ENCODE measurements around the gene AVEN.

The AVEN gene

DNA sequence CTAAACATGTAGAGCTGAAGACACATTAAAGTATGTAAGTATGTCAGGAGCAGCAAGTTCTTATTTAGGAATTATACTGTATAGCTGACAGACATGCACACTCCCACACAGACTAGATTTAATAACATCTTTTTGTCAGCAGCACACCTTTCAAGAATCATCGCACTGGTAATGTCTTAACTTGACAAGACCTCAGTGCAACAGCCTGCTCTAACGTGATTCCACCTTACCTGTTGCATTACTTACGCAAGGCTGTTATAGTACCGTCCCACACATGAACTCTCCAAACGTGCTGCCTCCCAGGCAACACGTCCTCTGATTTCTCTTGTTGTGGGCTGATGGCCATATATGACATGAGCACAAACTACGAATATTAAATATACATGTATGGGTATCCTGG lies 58.8 kb downstream of the AVEN start:
- no peak for DNase-seq

DNA sequence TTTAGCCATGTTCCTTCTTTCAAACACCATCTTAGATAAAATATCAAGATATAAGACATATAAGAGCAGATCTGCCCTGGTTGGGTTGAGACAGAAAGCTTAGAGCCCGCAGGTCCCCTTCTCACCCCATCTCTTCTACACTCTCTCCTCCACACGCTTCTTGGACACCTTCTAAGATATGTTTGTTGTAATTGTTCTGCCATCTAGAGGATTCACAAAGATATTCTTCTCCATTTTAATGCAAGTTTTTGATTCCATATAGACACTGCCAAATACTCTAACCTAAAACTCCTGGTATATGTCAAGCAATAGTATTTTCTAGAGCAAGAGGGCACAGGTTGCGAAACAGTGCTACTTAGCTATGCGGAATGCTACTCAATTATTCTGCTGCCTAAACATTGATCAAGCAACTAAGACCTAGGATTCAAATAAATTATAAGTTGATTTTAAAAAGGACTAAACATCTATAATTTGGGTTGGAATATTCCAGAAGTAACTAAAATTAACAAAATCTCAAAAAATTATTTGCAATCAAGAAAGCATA lies 63.9 kb downstream of the AVEN start:
- DNase-seq, result no peak

DNA sequence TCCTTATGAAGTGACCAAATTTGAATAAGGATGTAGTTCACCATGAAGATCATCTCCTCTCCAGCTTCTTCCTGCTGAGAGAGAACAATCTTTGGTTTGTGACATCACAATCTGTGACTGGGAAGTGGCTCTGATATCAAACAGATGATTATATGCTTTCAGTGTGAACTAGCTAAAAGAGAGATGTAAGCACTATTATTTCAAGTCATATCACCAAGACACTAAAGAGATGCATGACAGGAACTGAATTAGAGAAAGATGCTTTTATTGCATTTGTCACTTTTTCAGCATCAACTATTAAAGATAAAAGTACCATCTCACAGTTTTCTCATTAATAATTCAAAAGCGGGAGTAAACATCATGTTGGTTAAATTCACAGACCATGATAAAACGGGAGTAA lies 67.2 kb downstream of the AVEN start:
- DNase-seq, result no peak

DNA sequence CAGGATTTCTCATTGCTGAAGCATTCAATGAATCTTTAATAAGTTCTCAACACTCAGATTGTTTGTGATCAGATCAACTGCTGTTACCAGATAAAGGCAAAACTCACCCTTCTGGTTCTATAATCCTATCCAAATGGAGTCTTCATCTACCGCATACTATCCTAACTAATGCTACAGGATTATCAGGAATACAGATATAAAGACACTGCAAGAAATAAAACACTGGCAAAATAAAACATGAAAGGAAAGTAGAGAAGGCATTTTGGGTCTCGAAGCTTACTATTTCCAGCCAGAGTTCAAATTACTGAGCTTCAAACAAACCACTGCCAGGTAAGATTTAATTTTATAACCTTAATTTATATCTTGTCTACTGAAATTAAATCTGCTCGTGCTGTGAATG lies 70.2 kb downstream of the AVEN start:
- no peak for DNase-seq

DNA sequence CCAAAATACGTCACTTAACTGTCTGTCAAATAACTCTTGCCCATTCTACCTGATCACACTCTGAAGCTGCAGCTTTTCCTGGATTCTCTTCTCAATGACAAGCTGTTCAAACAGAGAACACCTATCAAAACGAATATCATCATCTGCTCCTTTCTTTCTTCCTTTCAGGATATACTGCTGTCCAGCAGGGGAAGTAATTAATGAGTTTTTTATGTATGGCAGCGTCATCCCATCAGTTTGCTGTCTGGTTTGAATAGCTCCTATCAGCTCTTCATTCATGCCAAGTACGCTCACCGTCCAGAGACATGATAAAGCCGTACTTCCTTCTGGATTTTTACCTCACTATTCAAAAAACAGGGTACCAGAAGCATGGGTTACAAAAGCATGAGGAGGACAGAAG lies 70.8 kb downstream of the AVEN start, which contains the start of gene CHRM5:
CHRM5 (plus strand) TSS at position 274 of the 400 bp plus-strand sequence. CDS start 94,221 bp downstream, outside the sequence.
- peak; percentile 40 for DNase-seq

DNA sequence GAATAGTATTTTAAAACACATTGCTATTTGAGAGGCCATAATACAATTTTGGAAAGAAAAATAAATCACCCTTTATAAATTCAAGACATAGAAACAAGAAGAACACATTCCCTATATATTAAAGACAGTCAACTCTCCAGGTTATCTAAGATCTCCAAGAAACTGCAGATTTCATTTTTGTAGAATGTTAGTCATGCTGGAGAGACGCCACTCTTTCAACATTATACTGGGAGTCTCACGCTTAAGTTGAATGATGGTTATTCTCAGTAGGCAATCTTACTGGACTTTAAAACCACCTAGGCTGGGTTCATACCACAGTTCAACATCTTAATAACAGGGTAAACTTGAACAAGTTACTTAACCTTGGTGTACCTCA lies 74.4 kb downstream of the AVEN start:
- DNase-seq, result no peak

DNA sequence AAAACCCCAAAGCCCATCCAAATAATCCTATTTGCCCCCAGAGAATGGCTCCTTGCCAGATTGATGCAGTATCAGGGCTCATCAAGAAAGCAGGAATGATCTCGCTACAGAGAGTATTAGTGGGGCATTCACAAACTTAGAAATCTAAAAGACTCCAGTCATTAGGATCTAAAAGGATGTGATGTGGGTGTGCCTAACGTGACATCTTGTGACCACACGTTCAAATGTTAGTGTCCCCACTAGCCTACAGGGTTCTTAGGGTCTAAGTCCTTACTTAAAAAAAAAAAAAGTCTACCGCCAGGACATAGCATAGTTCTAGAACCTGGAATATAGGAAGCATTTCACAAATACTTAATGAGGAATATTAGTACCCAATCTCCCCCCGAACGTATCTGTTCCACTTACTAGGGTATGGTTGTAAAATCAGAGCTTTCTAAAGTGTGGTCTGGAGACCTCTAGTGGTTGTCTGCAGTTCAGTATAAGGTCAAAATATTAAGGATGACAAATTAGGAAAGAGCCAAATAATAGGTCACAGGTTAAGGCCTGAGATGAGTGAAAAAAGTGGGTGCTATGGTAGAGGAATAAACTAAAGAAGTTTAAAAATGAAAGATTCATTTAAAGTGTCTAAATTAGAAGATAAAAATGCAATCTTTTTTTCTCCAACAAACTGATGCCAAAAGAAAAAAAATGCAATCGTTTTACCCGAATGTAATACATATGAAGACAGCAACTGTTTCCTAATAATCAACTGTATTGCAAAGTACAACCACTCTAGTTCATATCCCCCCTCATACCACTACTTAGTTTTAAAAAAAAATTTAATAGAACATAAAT lies 75.0 kb downstream of the AVEN start:
- peak; percentile 14 for DNase-seq

DNA sequence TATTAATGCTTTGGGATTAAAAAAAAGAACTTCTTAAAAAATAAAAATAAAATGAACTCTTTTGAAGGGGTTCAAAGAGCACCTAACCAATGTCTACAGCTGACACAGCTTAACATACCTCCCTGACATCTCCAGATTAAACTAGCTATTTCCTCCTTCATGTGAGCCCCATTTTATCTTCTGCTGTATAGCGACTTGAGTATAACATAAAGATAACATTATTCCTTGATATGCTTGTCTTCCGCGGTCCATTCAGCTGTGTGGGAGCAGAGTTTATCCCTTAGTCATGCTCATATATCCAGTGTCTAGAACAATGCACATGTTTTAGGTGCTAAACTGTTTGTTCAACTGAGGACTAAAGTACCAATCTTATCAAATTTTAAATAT lies 78.5 kb downstream of the AVEN start:
- no peak for DNase-seq

DNA sequence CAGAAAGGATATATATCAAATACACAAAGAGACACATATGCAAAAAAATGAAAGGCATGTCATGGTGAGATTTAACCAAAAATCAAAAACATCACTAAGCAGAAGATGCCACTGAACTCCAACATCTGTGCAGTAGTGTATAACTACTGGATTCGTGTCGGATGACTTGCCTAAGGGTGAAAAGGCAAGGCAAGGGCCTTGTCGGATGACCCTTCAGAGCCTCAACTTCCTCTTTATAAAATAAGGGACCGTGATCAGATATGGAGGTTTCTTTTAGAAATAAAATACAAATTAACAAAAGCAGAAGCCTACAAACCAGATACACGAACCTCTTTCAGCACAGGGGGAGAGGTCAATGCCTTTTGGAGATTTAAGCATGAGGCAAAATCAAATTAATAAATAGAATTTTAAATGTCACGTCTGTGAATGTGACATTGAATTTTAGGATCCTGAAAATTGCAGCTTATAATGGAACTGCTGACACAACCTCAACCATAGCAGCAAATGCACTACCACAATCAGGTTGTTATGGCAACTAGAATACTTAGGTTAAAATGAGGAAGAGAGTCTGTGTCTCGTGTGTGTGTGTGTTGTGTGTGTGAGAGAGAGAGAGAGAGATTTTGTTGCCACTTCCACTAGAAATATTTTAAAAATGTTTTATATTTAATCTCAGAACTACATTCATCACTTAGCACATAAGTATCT lies 79.0 kb downstream of the AVEN start:
- DNase-seq, result no peak

DNA sequence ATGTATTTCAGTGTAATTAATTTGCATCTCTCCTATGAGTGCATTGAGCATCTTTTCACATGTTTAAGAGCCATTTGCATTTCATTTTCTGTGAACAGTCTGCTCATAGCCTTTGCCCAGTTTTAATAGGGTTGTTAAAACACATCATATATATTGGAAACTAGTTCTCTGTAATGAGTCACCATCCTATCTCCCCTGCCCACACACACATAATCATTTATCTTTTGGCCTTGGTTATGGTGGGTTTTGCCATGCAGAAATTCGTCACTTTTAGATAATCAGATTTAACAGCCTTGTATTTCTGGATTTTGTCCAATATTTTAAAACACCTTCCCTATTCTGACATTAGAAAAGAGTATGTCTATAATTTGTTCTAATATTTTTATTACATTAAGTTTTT lies 82.6 kb downstream of the AVEN start:
- DNase-seq, result no peak

DNA sequence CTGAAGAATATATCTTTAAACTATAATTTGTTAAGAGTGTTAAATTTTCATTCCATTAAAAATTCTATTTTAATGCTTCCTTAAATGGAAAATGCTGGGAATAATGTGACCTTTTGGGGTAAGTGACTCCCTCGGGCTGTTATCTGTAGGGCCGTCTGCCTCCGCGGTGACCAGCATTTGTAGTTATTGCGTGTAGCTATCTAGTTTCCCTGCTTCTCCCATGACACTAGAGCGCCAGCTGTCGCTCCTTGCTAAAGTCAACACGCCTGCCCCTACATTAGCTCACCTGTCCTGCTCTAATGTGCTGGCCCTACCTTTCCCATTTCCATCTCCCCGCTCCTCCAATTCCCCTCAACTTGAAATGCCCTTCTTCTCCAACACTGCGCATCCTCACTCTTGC lies 83.1 kb downstream of the AVEN start:
- peak; percentile 0 for DNase-seq

DNA sequence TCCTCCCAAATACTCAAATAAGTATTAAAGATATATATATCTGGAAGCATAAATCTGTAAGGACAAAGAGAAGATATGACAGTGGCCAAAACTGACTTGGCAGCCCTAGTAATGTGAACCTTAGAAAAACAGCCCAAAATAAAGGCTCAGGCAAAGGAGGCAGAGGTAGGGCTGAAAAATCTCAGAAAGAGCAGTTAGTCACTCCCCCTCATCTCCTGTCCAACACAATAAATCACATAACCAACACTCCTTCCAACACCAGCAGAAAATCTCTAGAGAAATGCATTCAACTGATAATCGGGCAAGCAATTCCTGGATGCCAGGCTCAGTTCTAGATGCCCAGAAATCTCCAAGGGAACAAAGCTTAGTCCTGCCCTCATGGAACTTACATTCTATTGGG lies 92.9 kb downstream of the AVEN start:
- no peak for DNase-seq

DNA sequence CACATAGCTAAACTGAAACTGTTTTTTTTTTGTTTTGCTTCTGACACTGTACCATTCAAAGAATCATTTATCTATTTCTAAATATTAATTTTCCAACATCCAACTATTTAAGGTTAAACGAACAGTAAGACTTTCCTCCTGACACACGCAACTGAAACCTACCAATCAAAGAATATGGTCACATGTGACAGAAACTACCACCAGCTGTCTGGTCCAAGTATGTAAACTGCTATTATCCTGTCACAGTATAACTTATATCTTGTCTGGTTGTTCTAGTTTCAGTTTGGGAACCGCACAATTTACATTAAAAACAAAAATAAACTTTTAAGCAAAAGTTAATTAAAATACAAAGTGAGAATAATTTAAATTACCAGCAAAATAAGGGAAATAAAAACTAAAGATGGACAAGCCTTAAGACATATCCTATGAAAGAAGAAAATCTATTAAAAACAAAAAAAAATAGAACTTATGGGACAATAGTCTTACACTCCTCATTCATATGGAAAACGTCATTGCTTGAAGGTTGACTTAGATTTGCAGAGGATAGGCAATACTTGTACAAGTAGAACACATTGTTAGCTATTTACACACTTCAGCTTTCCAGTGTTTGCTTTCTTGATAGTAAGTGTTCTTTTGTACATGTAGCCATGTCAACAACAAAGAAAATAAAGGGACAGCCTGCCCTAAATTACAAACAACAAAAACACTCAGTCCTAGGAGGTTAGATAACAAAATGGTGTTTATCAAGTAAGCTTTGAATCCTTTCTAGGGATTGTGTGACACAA lies 97.5 kb downstream of the AVEN start:
- peak; percentile 85 for DNase-seq

DNA sequence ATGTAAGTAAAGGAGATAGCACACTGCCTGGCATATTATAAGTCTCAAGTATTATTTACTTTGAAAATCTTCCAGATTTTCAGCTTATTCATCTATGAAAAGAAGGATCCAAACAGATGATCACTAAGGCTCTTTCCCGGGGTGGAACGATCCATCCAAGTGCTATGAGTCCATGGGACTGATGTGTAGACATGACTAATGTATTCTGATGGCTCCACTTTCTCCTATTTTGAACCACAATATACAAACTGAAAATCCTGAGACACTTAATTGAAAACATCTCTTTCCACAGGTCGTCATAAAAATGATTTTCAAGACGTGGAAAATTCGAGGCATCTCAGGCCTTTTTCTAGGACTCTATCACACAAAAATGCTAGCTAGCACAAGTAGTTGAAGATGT lies 104.1 kb downstream of the AVEN start:
- DNase-seq, result no peak

DNA sequence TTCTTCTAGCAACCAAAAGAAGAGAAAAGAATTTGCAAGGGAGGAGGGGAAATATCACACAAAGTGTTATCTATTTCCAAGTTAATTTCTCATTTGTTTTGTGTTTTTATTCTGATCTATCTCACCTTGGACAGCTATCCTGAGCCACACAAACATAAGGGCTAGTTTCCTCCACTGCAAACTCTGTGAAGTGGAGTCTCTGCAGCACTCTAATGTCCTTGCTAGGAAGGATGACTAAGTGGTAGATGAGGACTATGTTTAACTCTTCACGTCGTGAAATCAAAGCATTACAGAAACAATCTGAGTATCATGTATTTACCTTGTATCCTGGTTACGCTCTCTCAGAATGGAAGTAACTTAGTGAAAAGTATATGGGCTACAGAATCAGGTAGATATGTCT lies 104.6 kb downstream of the AVEN start:
- DNase-seq, result no peak

DNA sequence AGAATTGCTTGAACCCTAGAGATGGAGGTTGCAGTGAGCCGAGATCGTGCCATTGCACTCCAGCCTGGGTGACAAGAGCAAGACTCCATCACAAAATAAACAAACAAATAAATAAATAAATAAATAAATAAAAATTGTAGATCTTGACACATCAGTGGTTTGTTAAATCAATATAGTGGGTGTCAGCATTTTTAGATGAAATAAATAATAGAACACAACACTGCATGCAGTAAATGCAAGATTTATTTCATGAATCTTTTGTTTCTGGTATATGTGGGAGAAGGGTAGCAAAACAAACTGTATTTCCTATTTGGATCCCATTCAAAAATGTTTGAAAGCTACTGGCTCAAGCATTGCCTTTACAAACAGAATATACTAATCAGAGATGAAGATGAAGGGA lies 106.3 kb downstream of the AVEN start:
- no peak for DNase-seq

DNA sequence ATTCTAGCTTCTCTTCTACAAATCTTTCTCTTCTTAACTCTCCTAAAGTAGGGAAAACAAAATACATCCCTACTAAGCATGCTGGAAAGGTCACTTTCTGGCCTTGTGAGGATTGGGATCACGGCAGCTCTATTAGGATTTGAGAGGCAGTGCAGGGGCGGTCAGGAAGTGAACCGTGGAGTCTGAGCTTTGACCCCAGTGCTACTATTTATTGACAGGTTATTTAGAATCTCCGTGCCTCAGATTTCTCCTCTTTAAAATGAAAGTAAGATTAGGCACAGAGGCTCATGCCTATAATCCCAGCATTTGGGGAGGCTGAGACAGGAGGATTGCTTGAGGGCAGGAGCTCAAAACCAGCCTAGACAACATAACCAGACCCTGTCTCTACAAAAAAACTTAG lies 112.7 kb downstream of the AVEN start:
- DNase-seq, result no peak

DNA sequence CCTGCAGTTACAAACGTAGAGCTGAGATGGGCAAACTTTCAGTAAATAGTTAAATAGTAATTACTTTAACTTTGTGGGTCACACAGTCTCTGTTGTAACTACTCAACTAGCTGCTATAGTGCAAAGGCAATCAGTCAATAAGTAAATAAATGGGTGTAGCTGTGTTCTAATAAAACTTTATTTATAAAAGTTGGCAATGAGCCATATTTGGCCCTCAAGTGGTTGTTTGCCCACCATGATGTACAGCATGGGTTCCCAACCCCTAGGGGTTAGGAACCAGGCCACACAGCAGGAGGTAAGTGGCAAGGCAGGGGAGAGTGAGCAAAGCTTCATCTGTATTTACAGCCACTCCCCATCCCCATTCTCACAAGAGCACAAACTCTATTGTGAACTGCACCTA lies 115.6 kb downstream of the AVEN start:
- DNase-seq, result no peak

DNA sequence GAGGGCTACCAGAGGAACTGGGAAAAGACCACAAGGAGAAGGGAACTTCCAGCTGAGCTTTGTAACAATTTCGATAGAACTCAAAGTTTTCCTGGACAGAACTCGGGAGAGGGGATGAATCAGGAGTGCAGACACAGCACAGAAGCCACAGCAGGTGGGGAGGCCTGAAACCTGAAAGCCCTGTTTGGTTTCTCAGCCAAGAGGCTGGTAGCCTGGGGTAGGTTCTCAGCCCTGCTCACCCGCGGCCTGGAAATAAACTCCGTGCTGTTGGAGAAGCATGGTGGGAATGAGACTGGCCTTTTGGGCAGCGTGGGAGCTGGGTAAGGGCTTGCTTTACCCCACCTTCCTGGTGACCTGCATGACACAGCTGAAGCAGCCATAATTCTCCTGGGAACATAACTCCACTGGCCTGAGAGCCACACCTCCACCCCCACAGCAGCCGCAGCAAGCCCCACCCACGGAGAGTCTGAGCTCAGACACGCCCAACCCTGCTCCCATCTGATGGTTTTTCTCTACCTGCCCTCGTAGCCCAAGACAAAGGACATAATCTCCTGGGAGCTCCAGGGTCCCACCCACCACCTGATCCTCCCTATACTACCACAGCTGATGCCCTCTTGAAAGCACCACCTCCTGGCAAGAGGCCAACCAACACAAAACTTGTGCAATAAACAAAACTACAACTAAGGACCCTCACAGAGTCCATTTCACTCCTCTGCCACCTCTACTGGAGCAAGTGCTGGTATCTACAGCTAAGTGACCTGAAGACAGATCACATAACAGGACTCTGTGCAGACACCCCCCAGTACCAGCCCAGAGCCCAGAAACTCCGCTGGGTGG lies 123.2 kb downstream of the AVEN start:
- DNase-seq, result peak; percentile 55

DNA sequence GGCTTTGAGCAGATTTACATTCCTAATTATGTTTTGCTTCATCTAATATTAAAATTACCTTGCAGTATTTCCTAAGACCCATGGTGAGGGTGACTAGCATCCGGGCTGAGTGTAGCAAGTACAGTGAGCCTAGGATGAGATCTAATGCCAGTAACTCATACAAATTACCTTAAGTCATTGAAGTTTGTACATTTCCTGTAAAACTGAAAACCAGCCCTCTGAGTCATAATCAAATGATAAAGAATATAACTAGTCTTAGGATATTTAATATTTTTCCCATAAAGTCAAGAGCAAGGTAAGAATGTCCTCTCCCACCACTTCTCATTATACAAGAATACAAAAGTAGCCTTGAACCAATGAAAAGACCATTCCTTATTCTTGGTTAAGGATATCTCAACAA lies 125.5 kb downstream of the AVEN start:
- no peak for DNase-seq

DNA sequence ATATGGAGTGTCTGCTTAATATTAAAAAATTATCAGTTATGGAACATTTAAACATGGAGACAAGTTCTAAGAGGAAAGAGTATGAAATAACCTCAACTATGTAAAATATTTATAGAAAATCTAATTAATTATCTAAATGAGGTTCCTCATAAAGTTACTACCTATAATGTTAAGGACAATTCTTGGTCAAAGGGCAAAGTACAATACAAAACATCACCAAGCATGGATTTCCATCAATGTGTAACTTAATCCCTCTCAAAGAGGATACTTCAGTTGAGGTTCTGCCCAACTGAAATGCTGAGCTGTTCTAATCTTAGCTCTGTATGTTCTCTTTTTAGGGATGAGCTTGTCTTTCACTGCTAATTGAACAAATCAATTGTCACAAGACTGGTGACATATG lies 126.7 kb downstream of the AVEN start:
- no peak for DNase-seq

DNA sequence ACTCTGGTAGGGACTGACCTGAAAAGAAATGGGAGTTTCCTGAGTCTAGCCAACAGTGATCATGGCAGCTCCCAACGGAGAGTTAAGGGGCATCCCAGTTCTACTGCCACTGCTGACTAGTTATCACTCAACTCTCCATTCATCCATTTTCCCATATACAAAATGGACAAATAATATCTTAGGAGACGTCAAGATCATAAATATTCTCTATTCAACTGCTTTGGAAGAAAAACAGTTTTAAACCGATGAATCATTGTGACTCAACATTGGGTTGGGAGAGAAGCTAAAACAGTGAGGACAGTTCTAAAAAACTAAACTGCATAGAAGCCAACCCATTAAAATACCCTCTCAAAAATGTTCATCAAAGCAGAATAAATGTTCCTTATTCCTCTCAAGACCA lies 128.3 kb downstream of the AVEN start:
- DNase-seq, result no peak

DNA sequence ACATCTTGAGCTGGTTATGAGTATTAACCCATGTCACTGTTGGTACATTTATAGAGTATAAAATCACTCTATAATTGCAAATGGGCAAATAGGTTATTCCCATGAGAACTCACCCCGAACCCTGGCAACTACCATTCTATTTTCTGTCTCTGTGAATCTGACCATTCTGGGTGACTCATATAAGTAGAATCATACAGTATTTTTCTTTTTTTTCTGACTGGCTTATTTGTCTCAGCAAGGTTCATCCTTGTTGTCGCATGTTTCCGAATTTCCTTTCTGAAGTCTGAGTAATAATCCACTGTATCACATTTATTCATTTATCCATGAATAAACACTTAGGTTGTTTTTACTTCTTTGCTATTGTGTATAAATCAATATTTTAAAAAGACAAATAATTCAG lies 130.6 kb downstream of the AVEN start:
- no peak for DNase-seq

Measured in NCI-H345 (cell line).